Activated T-cell treated with anti-CD3 and anti-CD28 coated beads, Interleukin-2, amount 50 U/mL, for 4 hours (primary cell): ENCODE data around the gene TMEM39B. TPM values are rescaled to one million over a fixed set of nuclear protein-coding genes. Genes with fewer than 3 reads are reported as not detected.

Experiments used
- ATAC-seq, 2 donors: fragments of 200-7000 bp; cut with Tn5 transposase; one replicate each; pipeline ENCODE4 v1.10.0; 2021
- DNase-seq: peaks from one replicate; pipeline ENCODE4 v3.0.0-alpha.2; 2020
- H3K27me3 Mint-ChIP-seq: one replicate; pipeline ENCODE4 v1.8.0; 2021; ENCODE audit warnings: low read depth, mixed read lengths
- H3K36me3 Mint-ChIP-seq: one replicate; pipeline ENCODE4 v1.8.0; 2022; ENCODE audit warnings: mixed read lengths; ENCODE audit not compliant: insufficient read depth
- H3K4me1 Mint-ChIP-seq: one replicate; pipeline ENCODE4 v1.8.0; 2021; ENCODE audit warnings: low read depth, mixed read lengths
- H3K4me3 Mint-ChIP-seq: one replicate; pipeline ENCODE4 v1.8.0; 2021; ENCODE audit warnings: mild to moderate bottlenecking, moderate library complexity, mixed read lengths
- H3K9me3 Mint-ChIP-seq: one replicate; pipeline ENCODE4 v1.8.0; 2021; ENCODE audit warnings: mixed read lengths
- total RNA-seq, 3 donors: library from RNA; stranded (reverse); gene quantifications; one replicate each; pipeline ENCODE4 v1.2.1, GENCODE V29; 2021

TMEM39B gene
- total RNA-seq, result 10 to 100 TPM; 26.9 to 30.4 (median 27.8) TPM

GRCh38 chr1:32072622-32073298 is at the start of gene TMEM39B:
Gene TMEM39B, plus strand, starts transcription at chr1:32072939. Its CDS starts 109 bp downstream, at chr1:32073048.
- Mint-ChIP-seq H3K36me3 (peaks cover 8% of the 10 kb centered on the region), H3K27me3 (no peaks in the 10 kb centered on the region), H3K4me1 (peaks cover 32% of the 10 kb centered on the region), H3K4me3 (peak within 1 kb of the TSS; percentile 85), H3K9me3 (no peaks in the 10 kb centered on the region)
- DNase-seq (peak; percentile 86), ATAC-seq (peak; percentile 86 to 87)

DNA sequence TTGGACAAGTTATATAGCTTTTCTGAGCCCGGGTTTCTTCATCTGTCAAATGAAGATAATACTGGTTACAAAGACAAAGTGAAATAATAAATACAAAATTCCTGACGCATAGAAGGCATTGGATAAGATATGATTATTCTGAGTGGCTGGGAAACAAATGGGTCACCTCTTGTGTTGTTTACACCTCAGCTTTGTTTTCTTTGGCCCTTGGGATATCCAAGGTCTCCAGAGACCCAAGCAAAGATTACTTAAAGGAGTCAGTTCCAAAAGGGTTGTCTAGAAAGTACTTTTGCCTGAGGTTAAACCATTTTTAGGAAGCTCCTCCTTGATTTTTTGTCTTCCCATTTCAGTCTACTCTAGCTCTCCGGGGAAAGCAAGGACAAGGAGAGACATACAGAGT is 49.4 kb upstream of the TMEM39B start:
- Mint-ChIP-seq H3K36me3 (peaks cover 9% of the 10 kb centered on the region), H3K27me3 (no peaks in the 10 kb centered on the region), H3K4me3 (no peak overlapping the region), H3K4me1 (peaks cover 51% of the 10 kb centered on the region), H3K9me3 (no peaks in the 10 kb centered on the region)
- DNase-seq (no peak), ATAC-seq (no peak)

- Mint-ChIP-seq H3K27me3 (no peaks in the 10 kb centered on the region), H3K9me3 (no peaks in the 10 kb centered on the region), H3K36me3 (peaks cover 21% of the 10 kb centered on the region), H3K4me1 (peaks cover 54% of the 10 kb centered on the region), H3K4me3 (no peak overlapping the region)
- ATAC-seq (no peak), DNase-seq (no peak)
Observed at GRCh38 chr1:32025515-32025914, 47.2 kb upstream of the TMEM39B start.

DNA sequence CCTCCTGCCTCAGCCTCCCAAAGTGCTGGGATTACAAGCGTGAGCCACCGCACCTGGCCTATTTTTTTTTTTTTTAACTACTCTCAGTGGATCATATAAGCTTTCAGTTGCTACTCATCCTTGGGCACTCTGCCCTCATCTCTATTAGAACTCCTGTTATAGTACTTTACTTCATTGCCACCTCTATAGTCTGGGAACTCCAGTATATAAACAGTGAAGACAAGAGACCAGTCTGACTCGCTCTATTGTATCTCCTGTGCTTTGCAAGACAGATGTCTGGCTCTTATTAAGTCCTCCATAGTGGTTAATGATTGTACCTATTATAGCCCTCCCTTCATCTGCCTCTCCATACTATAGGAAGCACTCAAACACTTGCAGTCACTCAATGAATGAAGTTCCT is 44.0 kb upstream of the TMEM39B start:
- no peak overlapping the region for H3K4me3 Mint-ChIP-seq
- H3K9me3 Mint-ChIP-seq, result no peaks in the 10 kb centered on the region
- DNase-seq (no peak), ATAC-seq (no peak)
- no peaks in the 10 kb centered on the region for H3K27me3 Mint-ChIP-seq
- H3K4me1 Mint-ChIP-seq, result peaks cover 40% of the 10 kb centered on the region
- H3K36me3 Mint-ChIP-seq, result peaks cover 32% of the 10 kb centered on the region

GRCh38 chr1:32031578-32032274 is 41.0 kb upstream of the TMEM39B start:
- Mint-ChIP-seq H3K36me3 (peaks cover 47% of the 10 kb centered on the region), H3K4me1 (peaks cover 41% of the 10 kb centered on the region), H3K4me3 (no peak overlapping the region), H3K27me3 (no peaks in the 10 kb centered on the region), H3K9me3 (no peaks in the 10 kb centered on the region)
- DNase-seq (no peak), ATAC-seq (no peak)

DNA sequence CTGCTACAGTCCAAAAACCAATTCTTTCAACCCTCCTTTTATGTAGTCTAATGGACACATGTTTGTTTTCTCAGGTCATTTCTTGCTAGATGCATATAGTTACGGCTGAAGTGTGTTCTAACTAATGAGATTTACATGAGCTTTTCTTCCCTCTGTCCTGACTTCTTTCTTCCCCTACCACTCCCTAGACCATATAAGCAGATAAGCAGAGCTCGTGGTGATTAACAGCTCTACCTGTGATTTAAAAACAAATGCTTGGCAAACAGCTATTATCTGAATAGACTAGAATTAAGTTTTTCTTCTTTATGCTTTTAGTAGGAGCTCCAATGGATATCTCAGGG is 40.5 kb upstream of the TMEM39B start:
- Mint-ChIP-seq H3K9me3 (no peaks in the 10 kb centered on the region), H3K4me1 (peaks cover 36% of the 10 kb centered on the region), H3K4me3 (no peak overlapping the region), H3K36me3 (peaks cover 49% of the 10 kb centered on the region), H3K27me3 (no peaks in the 10 kb centered on the region)
- ATAC-seq, result no peak
- DNase-seq, result no peak

- no peak overlapping the region for H3K4me3 Mint-ChIP-seq
- peaks cover 20% of the 10 kb centered on the region for H3K4me1 Mint-ChIP-seq
- no peaks in the 10 kb centered on the region for H3K9me3 Mint-ChIP-seq
- no peaks in the 10 kb centered on the region for H3K27me3 Mint-ChIP-seq
- ATAC-seq, result no peak
- peaks cover 49% of the 10 kb centered on the region for H3K36me3 Mint-ChIP-seq
- no peak for DNase-seq
Observed at GRCh38 chr1:32035119-32035518, 37.6 kb upstream of the TMEM39B start.

DNA sequence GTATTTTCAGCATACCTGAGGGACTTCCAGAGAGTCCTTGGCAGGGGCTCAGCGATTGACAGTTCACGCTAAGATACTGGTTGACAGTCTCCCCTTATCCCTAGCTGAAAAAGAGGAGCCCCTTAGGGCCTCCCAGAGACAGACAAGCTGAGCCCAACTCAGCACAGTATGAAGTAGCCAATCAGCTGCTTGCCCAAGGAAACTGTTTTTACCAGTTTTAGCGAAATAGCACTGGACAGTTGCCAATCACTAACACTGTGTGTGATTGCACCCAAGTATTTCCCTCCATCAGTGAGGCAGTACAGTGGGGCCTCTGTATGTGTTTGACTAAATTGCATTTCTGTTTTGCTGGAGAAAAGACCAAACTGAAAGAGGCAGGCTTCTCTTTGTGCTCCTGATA is 32.0 kb upstream of the TMEM39B start:
- no peaks in the 10 kb centered on the region for H3K9me3 Mint-ChIP-seq
- H3K4me3 Mint-ChIP-seq, result no peak overlapping the region
- DNase-seq, result no peak
- H3K4me1 Mint-ChIP-seq, result no peaks in the 10 kb centered on the region
- peaks cover 41% of the 10 kb centered on the region for H3K36me3 Mint-ChIP-seq
- ATAC-seq, result no peak
- no peaks in the 10 kb centered on the region for H3K27me3 Mint-ChIP-seq

GRCh38 chr1:32042330-32042729 is 30.4 kb upstream of the TMEM39B start:
- no peaks in the 10 kb centered on the region for H3K27me3 Mint-ChIP-seq
- no peaks in the 10 kb centered on the region for H3K9me3 Mint-ChIP-seq
- no peak overlapping the region for H3K4me3 Mint-ChIP-seq
- H3K4me1 Mint-ChIP-seq, result no peaks in the 10 kb centered on the region
- no peak for DNase-seq
- H3K36me3 Mint-ChIP-seq, result peaks cover 32% of the 10 kb centered on the region
- no peak for ATAC-seq

- no peaks in the 10 kb centered on the region for H3K4me1 Mint-ChIP-seq
- no peak for DNase-seq
- H3K27me3 Mint-ChIP-seq, result no peaks in the 10 kb centered on the region
- H3K9me3 Mint-ChIP-seq, result no peaks in the 10 kb centered on the region
- H3K36me3 Mint-ChIP-seq, result peaks cover 32% of the 10 kb centered on the region
- no peak overlapping the region for H3K4me3 Mint-ChIP-seq
- ATAC-seq, result no peak
Observed at GRCh38 chr1:32044234-32044633, 28.5 kb upstream of the TMEM39B start.

DNA sequence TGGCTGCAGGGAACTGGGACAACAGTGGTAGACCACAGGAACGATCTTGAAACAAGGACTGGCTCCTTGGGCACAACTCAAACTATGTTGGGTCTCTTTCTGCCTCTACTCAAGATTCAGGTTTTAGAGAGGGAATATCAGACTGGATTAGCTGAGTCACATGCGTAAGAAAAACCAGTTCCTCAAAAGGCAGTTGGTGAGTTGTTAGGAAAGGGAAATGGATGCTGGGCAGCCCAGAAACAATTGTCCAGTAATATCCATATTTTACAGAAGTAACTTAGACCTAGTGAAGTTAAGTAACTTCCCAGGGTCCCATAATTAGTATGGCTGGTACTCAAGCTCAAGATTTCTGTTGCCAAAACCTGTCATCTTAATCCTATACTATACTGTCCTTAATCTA is 27.0 kb upstream of the TMEM39B start:
- Mint-ChIP-seq H3K36me3 (peaks cover 28% of the 10 kb centered on the region), H3K27me3 (no peaks in the 10 kb centered on the region), H3K9me3 (no peaks in the 10 kb centered on the region), H3K4me1 (no peaks in the 10 kb centered on the region), H3K4me3 (no peak overlapping the region)
- no peak for ATAC-seq
- no peak for DNase-seq

DNA sequence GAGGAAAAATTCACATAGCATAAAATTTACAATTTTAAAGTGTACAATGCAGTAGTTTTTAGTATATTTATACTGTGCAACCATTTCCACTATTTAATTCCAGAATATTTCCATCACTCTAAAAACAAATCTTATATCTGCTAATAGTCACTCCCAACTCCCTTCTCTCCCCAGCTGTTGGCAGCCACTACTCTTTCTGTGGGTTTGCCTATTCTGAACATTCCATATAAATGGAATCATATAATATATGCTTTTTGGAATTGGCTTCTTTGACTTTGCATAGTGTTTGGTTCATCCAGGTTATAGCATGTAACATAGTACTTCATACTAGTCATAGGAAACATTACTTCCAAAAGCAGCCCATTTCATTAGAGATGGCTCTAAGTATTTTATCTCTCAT is 25.0 kb upstream of the TMEM39B start:
- Mint-ChIP-seq H3K36me3 (peaks cover 21% of the 10 kb centered on the region), H3K27me3 (no peaks in the 10 kb centered on the region), H3K9me3 (no peaks in the 10 kb centered on the region), H3K4me3 (no peak overlapping the region), H3K4me1 (no peaks in the 10 kb centered on the region)
- DNase-seq (no peak), ATAC-seq (no peak)

GRCh38 chr1:32048440-32048839 is 24.3 kb upstream of the TMEM39B start:
- ATAC-seq (no peak), DNase-seq (no peak)
- H3K4me1 Mint-ChIP-seq, result no peaks in the 10 kb centered on the region
- no peak overlapping the region for H3K4me3 Mint-ChIP-seq
- H3K27me3 Mint-ChIP-seq, result no peaks in the 10 kb centered on the region
- no peaks in the 10 kb centered on the region for H3K9me3 Mint-ChIP-seq
- H3K36me3 Mint-ChIP-seq, result peaks cover 19% of the 10 kb centered on the region

GRCh38 chr1:32051706-32052105 is 21.0 kb upstream of the TMEM39B start:
- H3K4me1 Mint-ChIP-seq, result no peaks in the 10 kb centered on the region
- H3K9me3 Mint-ChIP-seq, result no peaks in the 10 kb centered on the region
- DNase-seq (no peak), ATAC-seq (no peak)
- no peaks in the 10 kb centered on the region for H3K27me3 Mint-ChIP-seq
- no peak overlapping the region for H3K4me3 Mint-ChIP-seq
- H3K36me3 Mint-ChIP-seq, result peaks cover 27% of the 10 kb centered on the region

- no peaks in the 10 kb centered on the region for H3K9me3 Mint-ChIP-seq
- H3K4me1 Mint-ChIP-seq, result no peaks in the 10 kb centered on the region
Observed at GRCh38 chr1:32052887-32053286, 19.9 kb upstream of the TMEM39B start.

More at GRCh38 chr1:32052887-32053286, 19.9 kb upstream of the TMEM39B start:
- peaks cover 24% of the 10 kb centered on the region for H3K36me3 Mint-ChIP-seq
- H3K27me3 Mint-ChIP-seq, result no peaks in the 10 kb centered on the region
- no peak overlapping the region for H3K4me3 Mint-ChIP-seq
- DNase-seq, result no peak
- ATAC-seq, result no peak
